Natural killer cell treated with Interleukin-12 subunit alpha and Interleukin-12 subunit beta and Interleukin-15 and Interleukin-18, amount 100 ng/mL, for 72 hours (primary cell): ENCODE data around the gene UBAP2L. TPM values are rescaled to one million over a fixed set of nuclear protein-coding genes. Genes with fewer than 3 reads are reported as not detected.
A peak's percentile ranks its signal among the peaks of the same experiment; 100 is the strongest.

ENCODE experiments used
- ATAC-seq, 2 donors: fragments of 150-1000 bp; cut with Tn5 transposase in 1 of 2; sonication (Bioruptor Pico), chemical (Tn5 transposase) in 1 of 2; 2 replicates each; pipeline ENCODE4 v1.10.0; 2021
- DNase-seq: peaks from one replicate; pipeline ENCODE4 v3.0.0; 2022; ENCODE audit warnings: low spot score
- H3K27ac Mint-ChIP-seq, 2 donors: 1 replicate in 1 of 2; 2 replicates in 1 of 2; pipeline ENCODE4 v1.8.0; 2022; ENCODE audit warnings: mixed read lengths in 2 of 2, mild to moderate bottlenecking in 1 of 2, moderate library complexity in 1 of 2
- H3K27me3 Mint-ChIP-seq, 2 donors: 1 replicate in 1 of 2; 2 replicates in 1 of 2; pipeline ENCODE4 v1.8.0; 2022; ENCODE audit warnings: mixed read lengths in 2 of 2
- H3K36me3 Mint-ChIP-seq: one replicate; pipeline ENCODE4 v1.8.0; 2022; ENCODE audit warnings: mixed read lengths
- H3K4me1 Mint-ChIP-seq, 2 donors: 1 replicate in 1 of 2; 2 replicates in 1 of 2; pipeline ENCODE4 v1.8.0; 2022; ENCODE audit warnings: low read depth in 2 of 2, mixed read lengths in 2 of 2, mild to moderate bottlenecking in 1 of 2
- H3K4me3 Mint-ChIP-seq: one replicate; pipeline ENCODE4 v1.8.0; 2022; ENCODE audit warnings: mixed read lengths
- H3K9me3 Mint-ChIP-seq: 2 replicates; pipeline ENCODE4 v1.8.0; 2022; ENCODE audit warnings: mixed read lengths
- total RNA-seq, 2 donors: library from RNA; stranded (reverse); gene quantifications; one replicate each; pipeline ENCODE4 v1.2.3, GENCODE V29; 2022

UBAP2L gene, protein sequence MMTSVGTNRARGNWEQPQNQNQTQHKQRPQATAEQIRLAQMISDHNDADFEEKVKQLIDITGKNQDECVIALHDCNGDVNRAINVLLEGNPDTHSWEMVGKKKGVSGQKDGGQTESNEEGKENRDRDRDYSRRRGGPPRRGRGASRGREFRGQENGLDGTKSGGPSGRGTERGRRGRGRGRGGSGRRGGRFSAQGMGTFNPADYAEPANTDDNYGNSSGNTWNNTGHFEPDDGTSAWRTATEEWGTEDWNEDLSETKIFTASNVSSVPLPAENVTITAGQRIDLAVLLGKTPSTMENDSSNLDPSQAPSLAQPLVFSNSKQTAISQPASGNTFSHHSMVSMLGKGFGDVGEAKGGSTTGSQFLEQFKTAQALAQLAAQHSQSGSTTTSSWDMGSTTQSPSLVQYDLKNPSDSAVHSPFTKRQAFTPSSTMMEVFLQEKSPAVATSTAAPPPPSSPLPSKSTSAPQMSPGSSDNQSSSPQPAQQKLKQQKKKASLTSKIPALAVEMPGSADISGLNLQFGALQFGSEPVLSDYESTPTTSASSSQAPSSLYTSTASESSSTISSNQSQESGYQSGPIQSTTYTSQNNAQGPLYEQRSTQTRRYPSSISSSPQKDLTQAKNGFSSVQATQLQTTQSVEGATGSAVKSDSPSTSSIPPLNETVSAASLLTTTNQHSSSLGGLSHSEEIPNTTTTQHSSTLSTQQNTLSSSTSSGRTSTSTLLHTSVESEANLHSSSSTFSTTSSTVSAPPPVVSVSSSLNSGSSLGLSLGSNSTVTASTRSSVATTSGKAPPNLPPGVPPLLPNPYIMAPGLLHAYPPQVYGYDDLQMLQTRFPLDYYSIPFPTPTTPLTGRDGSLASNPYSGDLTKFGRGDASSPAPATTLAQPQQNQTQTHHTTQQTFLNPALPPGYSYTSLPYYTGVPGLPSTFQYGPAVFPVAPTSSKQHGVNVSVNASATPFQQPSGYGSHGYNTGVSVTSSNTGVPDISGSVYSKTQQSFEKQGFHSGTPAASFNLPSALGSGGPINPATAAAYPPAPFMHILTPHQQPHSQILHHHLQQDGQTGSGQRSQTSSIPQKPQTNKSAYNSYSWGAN
- total RNA-seq: 100 to 1,000 TPM; 175 to 183 TPM

DNA sequence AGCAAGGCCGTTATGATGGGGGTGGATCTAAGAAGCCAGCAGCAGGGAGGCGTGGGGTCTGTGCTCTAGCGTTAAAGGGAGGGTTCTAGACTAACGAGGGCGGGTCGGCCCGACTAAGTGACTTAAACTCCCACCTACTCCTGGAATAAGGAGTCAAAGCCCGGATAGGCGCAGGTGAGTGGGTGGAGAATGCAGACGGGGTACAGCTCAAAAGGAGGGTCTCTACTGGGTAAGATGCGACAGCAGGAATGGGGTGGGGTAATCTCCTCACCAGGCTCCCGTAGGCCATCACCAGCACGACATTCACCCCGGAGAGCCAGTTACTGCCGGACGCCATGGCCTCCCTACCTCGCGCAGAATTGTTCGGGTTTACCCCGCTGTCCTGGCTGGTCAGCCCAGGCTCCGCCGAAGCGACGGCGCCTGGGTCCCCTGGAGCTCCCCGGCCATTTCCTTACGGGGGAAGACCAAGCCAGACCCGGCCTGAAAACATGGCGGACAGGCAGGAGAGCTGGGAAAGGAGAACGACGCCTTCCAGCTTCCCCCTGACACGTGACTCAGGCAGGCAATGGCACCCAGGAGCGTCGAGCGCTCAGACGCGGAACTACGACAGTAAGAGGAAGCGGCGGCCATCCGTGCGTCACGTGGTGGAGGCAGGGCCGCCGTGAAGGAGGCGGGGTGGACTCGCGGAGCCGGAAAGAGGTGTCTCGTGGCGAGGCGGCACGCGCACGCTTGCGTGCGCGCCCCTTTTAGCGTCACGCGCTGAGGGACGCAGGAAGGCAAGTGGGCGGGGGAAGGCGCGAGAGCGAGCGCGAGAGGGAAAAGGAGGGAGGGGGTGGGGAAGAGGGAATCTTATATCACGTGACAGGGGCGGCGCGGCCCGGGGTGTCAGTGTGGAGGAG is at the start of gene UBAP2L:
TSS of gene UBAP2L (plus strand) at position 885 of the 899 bp plus-strand sequence. CDS start 4,169 bp downstream, outside the sequence.
- Mint-ChIP-seq H3K27me3 (no peaks in the 10 kb centered on the region), H3K9me3 (no peaks in the 10 kb centered on the region), H3K4me1 (peaks cover 40 to 57% of the 10 kb centered on the region in 2 donors), H3K27ac (peak within 1 kb of the TSS; percentile 86 to 88), H3K36me3 (peaks cover 26% of the 10 kb centered on the region), H3K4me3 (peak within 1 kb of the TSS; percentile 90)
- ATAC-seq: peak; percentile 97 to 98
- peak; percentile 99 for DNase-seq

DNA sequence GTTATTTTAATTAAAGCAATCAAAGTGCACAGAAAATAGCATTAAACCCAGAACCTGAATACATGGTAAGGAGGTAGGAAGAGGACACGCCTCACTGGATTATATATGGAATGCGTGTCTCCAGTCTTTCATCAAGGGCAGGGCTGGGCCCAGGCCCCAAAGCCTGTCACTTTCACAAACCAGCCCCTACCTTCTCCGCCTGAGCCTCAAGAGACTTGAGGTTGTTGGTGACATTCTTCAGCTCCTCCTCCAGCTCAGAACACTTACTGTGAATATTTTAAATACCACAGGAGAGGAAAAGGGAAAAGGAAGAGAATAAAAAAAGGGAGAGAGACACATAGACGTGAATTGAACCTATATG is 49.6 kb upstream of the UBAP2L start:
- no peak for ATAC-seq

DNA sequence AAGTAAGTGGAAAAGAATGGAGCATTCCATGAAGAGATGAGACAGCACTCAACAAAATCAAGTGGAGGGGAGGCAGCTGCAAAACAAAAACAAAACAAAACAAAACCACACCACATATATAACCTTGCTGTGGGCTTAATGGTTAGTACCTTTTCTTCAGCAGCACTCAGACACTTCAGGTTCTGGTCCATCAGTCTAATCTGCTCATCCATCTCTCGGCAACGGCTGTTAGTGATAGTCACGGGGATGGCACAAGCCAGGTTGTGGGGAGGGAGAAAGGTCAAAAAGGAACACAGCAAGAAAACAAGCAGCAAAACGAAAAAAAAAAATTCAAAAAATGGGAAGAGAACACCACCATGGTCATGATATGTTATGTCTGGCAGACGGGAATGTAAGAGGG is 48.9 kb upstream of the UBAP2L start:
- Mint-ChIP-seq H3K9me3 (no peaks in the 10 kb centered on the region), H3K36me3 (peaks cover 49% of the 10 kb centered on the region), H3K27me3 (no peaks in the 10 kb centered on the region), H3K27ac (peak overlapping the region; percentile 61 to 74), H3K4me3 (no peak overlapping the region), H3K4me1 (peaks cover 33 to 43% of the 10 kb centered on the region in 2 donors)
- ATAC-seq (no peak), DNase-seq (no peak)

More for the DNA sequence above, 49.6 kb upstream of the UBAP2L start:
- H3K9me3 Mint-ChIP-seq: no peaks in the 10 kb centered on the region
- peaks cover 29 to 39% of the 10 kb centered on the region in 2 donors for H3K4me1 Mint-ChIP-seq
- H3K27me3 Mint-ChIP-seq: no peaks in the 10 kb centered on the region
- no peak for DNase-seq
- no peak overlapping the region for H3K4me3 Mint-ChIP-seq
- peak overlapping the region; percentile 61 to 74 for H3K27ac Mint-ChIP-seq
- peaks cover 49% of the 10 kb centered on the region for H3K36me3 Mint-ChIP-seq

DNA sequence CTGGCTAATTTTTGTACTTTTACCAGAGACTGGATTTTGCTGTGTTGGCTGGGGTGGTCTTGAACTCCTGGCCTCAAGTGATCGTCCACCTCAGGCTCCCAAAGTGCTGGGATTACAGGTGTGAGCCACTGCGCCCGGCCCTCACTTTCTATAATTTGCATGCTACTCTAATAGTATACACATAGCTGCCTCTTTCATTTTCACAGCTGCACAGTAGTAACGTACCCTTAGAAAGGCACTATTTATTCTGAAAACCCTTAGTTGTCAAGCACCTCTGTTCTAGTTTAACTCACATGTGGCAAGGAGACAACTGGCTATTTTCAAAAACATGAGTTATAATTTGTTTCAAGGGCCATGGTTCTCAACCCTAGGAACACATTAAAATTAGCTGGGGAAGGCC is 46.1 kb upstream of the UBAP2L start:
- H3K9me3 Mint-ChIP-seq: no peaks in the 10 kb centered on the region
- ATAC-seq: no peak
- no peak overlapping the region for H3K27ac Mint-ChIP-seq
- peaks cover 38% of the 10 kb centered on the region for H3K36me3 Mint-ChIP-seq
- H3K4me1 Mint-ChIP-seq: peaks cover 61 to 62% of the 10 kb centered on the region in 2 donors
- H3K27me3 Mint-ChIP-seq: no peaks in the 10 kb centered on the region
- no peak overlapping the region for H3K4me3 Mint-ChIP-seq
- no peak for DNase-seq

DNA sequence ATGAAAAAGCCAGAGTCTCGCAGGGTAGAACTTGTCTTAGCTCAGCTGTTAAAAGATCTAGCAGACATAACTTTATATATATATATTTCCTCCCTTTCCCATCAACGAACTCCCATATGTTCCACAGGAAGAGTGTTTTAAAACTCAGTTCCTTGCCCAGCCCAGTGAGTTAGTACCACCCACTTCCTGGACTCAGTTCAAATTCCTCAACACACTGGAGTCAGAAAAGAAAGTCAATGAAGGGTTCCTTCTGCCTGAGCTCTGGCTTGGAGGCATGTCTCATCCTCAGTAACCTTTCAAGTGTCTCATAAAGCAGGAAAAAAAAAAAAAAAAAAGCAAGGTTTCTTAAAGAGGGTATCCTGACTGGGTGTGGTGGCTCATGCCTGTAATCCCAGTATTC is 44.4 kb upstream of the UBAP2L start:
- H3K4me3 Mint-ChIP-seq: peak overlapping the region; percentile 37
- H3K36me3 Mint-ChIP-seq: peaks cover 32% of the 10 kb centered on the region
- DNase-seq: no peak

DNA sequence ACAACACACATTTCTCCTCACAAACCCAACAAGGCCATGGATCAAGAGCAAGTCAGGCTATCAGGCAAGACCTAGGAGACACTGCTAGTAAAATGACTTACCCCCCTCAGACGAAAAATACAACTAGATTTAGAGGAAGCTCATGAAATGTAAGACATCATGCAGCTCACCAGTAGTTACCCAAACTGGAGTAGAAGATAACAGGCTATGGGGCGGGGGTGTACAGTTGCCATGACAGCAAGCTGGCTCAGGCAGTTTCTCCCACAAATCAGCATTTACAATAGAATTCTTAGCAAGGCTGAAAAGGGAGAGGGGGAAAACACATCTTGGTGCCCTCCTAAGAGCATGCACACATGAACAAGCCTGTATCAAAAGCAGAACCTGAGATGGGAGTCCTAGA is 42.7 kb upstream of the UBAP2L start:
- Mint-ChIP-seq H3K4me3 (peak overlapping the region; percentile 99), H3K9me3 (no peaks in the 10 kb centered on the region), H3K27me3 (no peaks in the 10 kb centered on the region), H3K4me1 (peaks cover 57 to 66% of the 10 kb centered on the region in 2 donors), H3K36me3 (peaks cover 31% of the 10 kb centered on the region), H3K27ac (peak overlapping the region; percentile 76 to 85)
- DNase-seq (no peak), ATAC-seq (no peak)

More for the DNA sequence above, 44.4 kb upstream of the UBAP2L start:
- no peaks in the 10 kb centered on the region for H3K27me3 Mint-ChIP-seq
- H3K27ac Mint-ChIP-seq: peak overlapping the region; percentile 35 to 70
- no peak for ATAC-seq
- no peaks in the 10 kb centered on the region for H3K9me3 Mint-ChIP-seq
- peaks cover 63 to 64% of the 10 kb centered on the region in 2 donors for H3K4me1 Mint-ChIP-seq

DNA sequence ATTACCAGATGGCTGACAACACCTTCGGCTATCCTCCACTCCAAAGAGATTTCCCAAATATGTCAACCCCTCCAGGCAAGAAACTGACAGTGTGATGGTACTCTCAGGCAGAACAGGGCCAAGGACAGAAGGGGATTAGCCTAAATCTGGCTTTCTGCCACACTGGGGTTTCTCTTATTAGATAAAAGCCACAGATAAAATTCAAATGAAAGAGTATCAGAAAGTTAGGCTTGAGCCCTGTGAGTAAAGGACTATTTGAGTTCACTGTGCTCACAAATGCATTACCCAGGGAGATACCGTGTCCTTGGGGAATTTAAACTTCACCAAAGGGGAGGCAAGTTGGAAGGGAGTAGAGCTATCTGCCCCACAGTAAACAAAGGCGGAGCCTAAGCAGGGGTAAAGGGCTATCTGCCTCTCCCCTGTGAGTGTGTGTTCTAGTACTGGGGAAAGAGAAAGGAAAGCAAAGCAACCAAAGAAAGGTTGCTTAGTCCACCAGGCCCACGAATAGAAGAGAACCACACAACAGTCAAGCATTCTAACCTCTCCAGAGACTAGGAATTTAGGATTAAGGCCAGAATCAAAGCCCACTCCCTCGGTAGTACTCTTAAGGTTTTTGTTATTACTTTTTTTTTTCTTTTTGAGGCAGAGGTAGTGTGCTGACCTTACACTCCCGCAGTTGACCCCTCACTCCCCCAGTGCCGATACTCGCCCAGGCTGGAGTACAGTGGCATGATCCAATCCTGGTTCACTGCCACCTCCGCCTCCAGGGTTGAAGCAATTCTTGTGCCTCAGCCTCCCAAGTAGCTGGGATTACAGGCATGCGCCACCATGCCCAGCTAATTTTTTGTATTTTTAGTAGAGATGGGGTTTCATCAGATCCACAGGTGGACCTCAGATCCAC is 41.6 kb upstream of the UBAP2L start:
- Mint-ChIP-seq H3K9me3 (no peaks in the 10 kb centered on the region), H3K4me3 (peak overlapping the region; percentile 99), H3K27me3 (no peaks in the 10 kb centered on the region), H3K36me3 (peaks cover 33% of the 10 kb centered on the region), H3K27ac (peak overlapping the region; percentile 85 to 88), H3K4me1 (peaks cover 60 to 73% of the 10 kb centered on the region in 2 donors)
- ATAC-seq: no peak
- no peak for DNase-seq

DNA sequence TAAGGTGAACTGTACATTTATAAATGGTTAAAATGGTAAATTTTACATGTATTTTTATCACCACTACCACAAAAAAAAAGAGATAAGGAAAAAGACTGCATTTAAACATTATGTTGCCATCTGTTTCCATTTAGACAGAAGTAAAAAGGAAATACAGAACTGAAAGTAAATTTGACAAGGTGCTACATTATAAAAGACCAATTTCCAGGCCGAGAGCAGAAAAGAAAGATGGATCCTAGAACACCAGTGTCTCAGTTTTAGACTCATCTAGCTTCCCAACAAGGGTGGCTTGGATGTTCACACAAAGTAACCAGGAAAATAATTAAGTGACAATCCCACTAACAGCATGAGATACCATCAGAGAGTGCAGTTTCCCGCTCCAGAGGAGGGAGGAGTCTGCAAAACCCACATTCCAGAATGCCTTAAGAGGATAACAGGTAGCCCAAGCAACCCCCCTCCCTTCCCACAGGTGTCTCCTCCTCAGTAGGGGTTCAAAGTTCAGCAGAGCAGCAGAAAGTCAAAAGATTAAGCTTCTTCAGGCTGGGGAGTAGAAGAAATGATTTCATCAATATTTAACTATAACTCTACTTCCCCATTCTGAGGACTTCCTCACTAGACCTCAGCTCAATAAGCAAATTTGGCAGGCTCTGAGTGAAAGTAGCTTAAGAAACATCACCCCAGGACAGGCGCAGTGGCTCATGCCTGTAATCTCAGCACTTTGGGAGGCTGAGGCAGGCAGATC is 40.6 kb upstream of the UBAP2L start:
- ATAC-seq: no peak
- peaks cover 60 to 73% of the 10 kb centered on the region in 2 donors for H3K4me1 Mint-ChIP-seq
- no peaks in the 10 kb centered on the region for H3K27me3 Mint-ChIP-seq
- peak overlapping the region; percentile 85 to 88 for H3K27ac Mint-ChIP-seq
- no peaks in the 10 kb centered on the region for H3K9me3 Mint-ChIP-seq
- H3K4me3 Mint-ChIP-seq: peak overlapping the region; percentile 99
- peaks cover 33% of the 10 kb centered on the region for H3K36me3 Mint-ChIP-seq
- DNase-seq: no peak

DNA sequence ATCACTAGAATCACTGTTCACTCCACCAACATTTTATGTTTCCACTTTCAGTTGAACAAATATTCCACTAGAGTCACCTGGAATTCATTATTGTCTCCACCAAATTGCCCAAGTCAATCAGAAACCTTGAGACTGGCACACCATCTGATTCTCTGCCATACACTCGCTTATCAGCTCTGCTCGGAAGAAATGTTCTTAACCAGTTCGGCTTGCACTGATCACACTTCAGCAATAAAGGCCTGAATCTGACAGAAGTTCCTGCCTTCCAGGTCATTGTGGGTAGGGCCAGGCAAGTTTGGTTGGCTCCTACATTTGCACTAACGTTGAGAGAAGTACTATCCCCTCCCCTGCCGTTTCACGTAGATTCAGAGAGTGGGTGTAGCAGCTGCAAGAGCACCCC is 38.8 kb upstream of the UBAP2L start:
- DNase-seq: no peak
- ATAC-seq: no peak
- Mint-ChIP-seq H3K27ac (peak overlapping the region; percentile 85 to 88), H3K27me3 (no peaks in the 10 kb centered on the region), H3K9me3 (no peaks in the 10 kb centered on the region), H3K4me3 (peak overlapping the region; percentile 99), H3K4me1 (peaks cover 47 to 59% of the 10 kb centered on the region in 2 donors), H3K36me3 (peaks cover 33% of the 10 kb centered on the region)

DNA sequence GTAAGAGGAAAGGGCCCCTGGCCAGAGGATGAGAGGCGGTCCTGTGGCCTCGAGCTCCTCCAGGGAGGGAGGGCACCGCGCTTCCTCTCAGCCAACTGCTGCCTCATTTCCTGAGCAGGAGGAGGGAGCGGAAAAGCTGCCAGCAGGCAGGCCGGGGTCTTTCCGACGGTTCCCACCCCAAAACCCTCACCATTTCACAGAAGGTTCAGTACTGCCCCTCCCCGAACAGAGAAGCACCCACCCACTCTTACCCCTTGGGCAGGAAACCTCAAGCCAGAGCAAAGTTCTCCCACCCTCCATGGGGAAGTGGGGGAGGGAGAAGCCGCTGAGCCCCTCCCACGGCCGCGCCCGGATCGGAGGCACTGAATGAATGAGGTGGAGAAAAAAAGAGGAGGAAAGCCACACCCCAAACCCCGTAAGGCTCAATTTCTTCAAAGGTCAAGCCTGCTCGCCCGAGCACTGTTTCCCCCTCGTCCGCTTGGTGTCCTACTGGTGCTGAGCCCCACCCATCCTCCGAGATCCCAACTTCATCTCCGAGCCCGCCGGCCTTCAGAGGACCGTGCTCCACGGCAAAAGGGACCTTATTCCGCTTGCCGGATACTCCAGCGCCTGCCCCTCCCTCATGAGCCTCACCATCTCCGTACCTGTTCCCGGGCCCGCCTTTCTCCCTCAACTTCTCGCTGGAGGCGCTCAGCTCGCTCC is 38.3 kb upstream of the UBAP2L start:
- H3K36me3 Mint-ChIP-seq: peaks cover 29% of the 10 kb centered on the region
- ATAC-seq: peak; percentile 77 to 80
- H3K27ac Mint-ChIP-seq: peak overlapping the region; percentile 85 to 88
- no peaks in the 10 kb centered on the region for H3K27me3 Mint-ChIP-seq
- peak overlapping the region; percentile 99 for H3K4me3 Mint-ChIP-seq
- H3K9me3 Mint-ChIP-seq: no peaks in the 10 kb centered on the region
- peak; percentile 85 for DNase-seq
- H3K4me1 Mint-ChIP-seq: peaks cover 41 to 54% of the 10 kb centered on the region in 2 donors
